ENCODE measurements around the gene RNF208.

GRCh38 chr9:137227054-137227852 is 5.2 kb upstream of the RNF208 start, which contains the start of gene RNF224:
- TF ChIP-seq, protein P1, sequence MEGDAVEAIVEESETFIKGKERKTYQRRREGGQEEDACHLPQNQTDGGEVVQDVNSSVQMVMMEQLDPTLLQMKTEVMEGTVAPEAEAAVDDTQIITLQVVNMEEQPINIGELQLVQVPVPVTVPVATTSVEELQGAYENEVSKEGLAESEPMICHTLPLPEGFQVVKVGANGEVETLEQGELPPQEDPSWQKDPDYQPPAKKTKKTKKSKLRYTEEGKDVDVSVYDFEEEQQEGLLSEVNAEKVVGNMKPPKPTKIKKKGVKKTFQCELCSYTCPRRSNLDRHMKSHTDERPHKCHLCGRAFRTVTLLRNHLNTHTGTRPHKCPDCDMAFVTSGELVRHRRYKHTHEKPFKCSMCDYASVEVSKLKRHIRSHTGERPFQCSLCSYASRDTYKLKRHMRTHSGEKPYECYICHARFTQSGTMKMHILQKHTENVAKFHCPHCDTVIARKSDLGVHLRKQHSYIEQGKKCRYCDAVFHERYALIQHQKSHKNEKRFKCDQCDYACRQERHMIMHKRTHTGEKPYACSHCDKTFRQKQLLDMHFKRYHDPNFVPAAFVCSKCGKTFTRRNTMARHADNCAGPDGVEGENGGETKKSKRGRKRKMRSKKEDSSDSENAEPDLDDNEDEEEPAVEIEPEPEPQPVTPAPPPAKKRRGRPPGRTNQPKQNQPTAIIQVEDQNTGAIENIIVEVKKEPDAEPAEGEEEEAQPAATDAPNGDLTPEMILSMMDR (IDR thresholded peaks at IDR 0.05; ENCODE audit: borderline replicate concordance, extremely low read depth, low read length, poor library complexity, severe bottlenecking): peak; percentile 91
- no peak for TF ChIP-seq EZH2 (IDR thresholded peaks at IDR 0.05; ENCODE audit: borderline replicate concordance, low read depth, low read length, severe bottlenecking)
